Measurements from ENCODE around the gene ZNF260.
A peak's percentile ranks its signal among the peaks of the same experiment; 100 is the strongest.

Gene ZNF260

DNA sequence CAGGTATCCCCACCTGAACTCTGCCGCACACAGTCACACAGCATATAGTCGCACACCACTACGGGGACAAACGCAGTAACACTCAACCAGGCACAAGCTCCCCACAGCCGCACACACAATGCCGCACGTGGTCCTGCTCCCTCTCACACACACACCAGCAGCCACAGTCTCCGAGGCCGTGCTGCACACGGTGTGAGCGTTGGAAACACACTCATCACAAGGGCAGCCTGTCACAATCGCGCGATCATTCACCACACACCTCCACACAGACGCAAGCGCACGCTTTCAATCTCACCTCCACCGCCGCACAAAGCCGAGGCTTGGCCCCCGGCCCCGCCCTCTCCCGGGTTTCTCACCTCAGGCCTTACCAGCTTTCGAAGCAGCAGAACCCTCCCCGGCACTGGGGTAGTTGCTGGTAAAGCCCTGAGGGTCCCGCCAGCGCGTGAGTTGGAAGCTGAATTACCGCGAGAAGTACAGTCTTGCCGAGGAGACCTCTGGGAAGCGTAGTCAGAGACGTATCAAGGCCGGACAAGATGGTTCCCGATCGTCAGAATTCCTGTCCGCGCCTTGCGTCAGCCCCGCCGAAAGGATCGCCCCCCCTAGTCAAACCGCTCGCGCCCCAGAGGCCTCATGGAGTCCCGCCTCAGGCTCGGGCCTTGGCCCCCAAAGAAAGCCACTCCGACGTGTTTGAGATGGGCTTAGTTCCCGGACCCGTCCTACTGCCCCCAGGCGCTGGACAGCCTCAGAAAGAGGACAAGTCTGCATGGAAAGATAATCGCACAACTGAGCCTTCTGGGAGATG lies 38.8 kb downstream of the ZNF260 start, which contains the start of gene ZNF566:
Gene ZNF566 (minus strand): TSS at position 444 of the 802 bp plus-strand sequence. CDS start 13,004 bp downstream, outside the sequence.
- peak; percentile 96 for DNase-seq

DNA sequence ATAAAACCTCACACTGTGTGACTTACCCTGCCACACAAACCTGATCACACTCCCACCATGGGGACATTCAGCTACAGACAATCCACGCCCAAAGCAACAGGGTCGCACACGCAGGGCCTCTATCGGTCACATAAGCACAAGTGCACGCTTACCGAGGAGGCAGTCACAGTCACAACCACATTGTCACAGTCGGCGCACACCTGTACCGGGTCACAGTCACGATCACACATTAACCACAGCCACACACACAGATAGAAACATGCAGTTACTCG lies 39.3 kb downstream of the ZNF260 start:
- DNase-seq, result no peak

DNA sequence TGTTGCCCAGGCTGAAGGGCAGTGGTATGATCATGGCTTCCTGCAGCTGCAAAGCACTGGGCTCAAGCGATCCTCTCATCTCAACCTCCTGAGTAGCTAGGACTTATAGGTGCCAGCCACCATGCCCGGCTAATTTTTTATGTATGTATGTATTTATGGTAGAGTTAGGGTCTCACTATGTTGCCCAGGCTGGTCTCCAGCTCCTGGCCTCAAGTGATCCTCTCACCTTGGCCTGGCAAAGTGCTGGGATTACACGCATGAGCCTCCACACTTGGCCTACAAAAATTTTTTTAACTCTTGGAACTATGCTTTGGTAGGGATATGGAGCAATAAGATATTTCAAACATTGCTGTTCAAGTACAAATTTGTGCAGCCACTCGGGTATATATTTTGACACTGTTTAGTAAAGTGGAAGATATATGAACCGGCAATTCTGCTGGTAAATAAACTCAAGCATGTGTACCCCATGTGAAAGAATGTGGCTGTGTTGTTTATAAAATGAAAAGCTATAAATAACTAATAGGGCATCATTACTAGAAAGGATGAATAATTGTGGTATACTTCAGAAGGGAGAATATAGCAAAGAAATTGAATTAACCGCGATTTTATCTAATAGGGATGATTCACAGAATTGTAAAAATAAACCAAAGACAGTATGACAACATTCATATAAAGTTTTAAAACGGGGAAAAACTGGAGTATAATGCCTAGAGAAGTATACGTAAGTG lies 39.8 kb downstream of the ZNF260 start:
- no peak for DNase-seq

DNA sequence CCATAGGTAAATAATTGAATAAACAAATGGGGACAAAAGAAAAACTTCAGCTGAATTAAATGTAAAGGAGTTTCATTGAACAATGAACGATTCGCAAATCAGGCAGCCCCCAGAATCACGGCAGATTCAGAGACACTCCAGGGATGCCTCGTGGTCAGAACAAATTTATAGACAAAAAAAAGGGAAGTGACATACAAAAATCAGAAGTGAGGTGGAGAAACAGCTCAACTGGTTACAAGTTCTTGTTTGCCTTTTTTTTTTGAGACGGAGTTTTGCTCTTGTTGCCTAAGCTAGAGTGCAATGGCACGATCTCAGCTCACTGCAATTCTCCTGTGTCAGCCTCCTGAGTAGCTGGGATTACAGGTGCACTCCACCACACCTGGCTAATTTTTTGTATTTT lies 44.4 kb downstream of the ZNF260 start:
- no peak for DNase-seq

DNA sequence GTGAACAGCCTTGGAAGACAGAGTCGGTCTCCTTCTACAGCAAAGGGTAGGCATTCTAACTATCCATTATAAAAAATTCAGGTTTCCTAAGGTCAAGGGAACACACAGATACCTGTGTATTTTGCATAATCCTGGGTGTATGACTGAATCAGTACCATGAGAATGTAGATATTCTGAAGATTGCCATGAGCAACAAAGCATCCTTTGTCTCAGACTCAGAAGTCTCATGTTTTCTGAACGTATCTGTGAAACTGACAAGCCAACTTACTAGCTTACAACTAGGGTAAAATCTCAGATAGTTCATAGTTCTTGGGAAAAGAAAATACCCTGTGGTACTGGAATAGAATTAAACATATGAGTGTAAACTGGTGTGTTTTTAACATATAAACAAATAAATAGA lies 45.2 kb downstream of the ZNF260 start:
- DNase-seq, result no peak
